HepG2 (cell line): ENCODE measurements around the gene HLF. TPM values are rescaled to one million over a fixed set of nuclear protein-coding genes. Genes with fewer than 3 reads are reported as not detected.

Experiments
- RORA ChIP-seq: sonication (generic); formaldehyde crosslinking; IDR thresholded peaks from 2 replicates; pipeline ENCODE4 v1.5.0; 2020; ENCODE audit warnings: mild to moderate bottlenecking, missing genetic modification reagents, moderate library complexity
- SRY ChIP-seq: sonication (generic); formaldehyde crosslinking; IDR thresholded peaks from 2 replicates; pipeline ENCODE4 v1.8.0; 2022; ENCODE audit warnings: mild to moderate bottlenecking, missing genetic modification reagents
- ZNF496 ChIP-seq: sonication (generic); formaldehyde crosslinking; IDR thresholded peaks from 2 replicates; pipeline ENCODE4 v1.8.1; 2023; ENCODE audit warnings: mild to moderate bottlenecking, moderate library complexity, missing genetic modification reagents; ENCODE audit not compliant: insufficient replicate concordance
- ZNF570 ChIP-seq: sonication (generic); formaldehyde crosslinking; IDR thresholded peaks from 2 replicates; pipeline ENCODE4 v1.4.0; 2020; ENCODE audit warnings: mild to moderate bottlenecking, missing genetic modification reagents, borderline replicate concordance
- polyA plus RNA-seq, 8 experiments: library from polyadenylated mRNA; depleted of rRNA in 3 of 8; stranded (reverse) in 7 of 8; unstranded in 1 of 8; fragments of >200 nt; fragmentation: Illumina TruSeq in 4 of 8; extraction: Trizol in 4 of 8; gene quantifications; 2 replicates each; pipeline versions ENCODE4 v1.2.1 to v1.2.3, GENCODE V29; 2011 to 2016; ENCODE audit warnings: low read depth in 4 of 8, missing spikeins in 1 of 8, mixed read lengths in 1 of 8; ENCODE audit not compliant: insufficient read depth in 1 of 8
- total RNA-seq, 5 experiments: library from RNA; depleted of rRNA; stranded (reverse); fragments of >200 nt; fragmentation: Illumina TruSeq; extraction: Trizol; gene quantifications; 2 replicates each; pipeline ENCODE4 v1.2.3, GENCODE V29; 2016; ENCODE audit warnings: low read depth in 1 of 5
- TF ChIP-seq, protein P1 (sequence below): sonication (generic); formaldehyde crosslinking; IDR thresholded peaks from 2 replicates; pipeline ENCODE4 v1.4.0; 2020; ENCODE audit warnings: missing genetic modification reagents
- TF ChIP-seq, protein P2 (sequence below): sonication (generic); formaldehyde crosslinking; IDR thresholded peaks from 2 replicates; pipeline ENCODE4 v1.8.0; 2022; ENCODE audit warnings: mild to moderate bottlenecking, missing genetic modification reagents, moderate library complexity
- TF ChIP-seq, protein P3 (sequence below): IDR thresholded peaks from 2 replicates; pipeline ENCODE4 v1.6.1; 2016; ENCODE audit warnings: low read depth, missing genetic modification reagents, missing compliant biosample characterization
- TF ChIP-seq, protein P4 (sequence below): sonication (generic); formaldehyde crosslinking; IDR thresholded peaks from 2 replicates; pipeline ENCODE4 v1.4.0; 2020; ENCODE audit warnings: missing genetic modification reagents, borderline replicate concordance

Gene HLF
- total and polyA plus RNA-seq, 2 of the 13 experiments (the other 11 are each of a cell fraction or from before 2014, with no cell fraction given): 202 to 346 TPM

DNA sequence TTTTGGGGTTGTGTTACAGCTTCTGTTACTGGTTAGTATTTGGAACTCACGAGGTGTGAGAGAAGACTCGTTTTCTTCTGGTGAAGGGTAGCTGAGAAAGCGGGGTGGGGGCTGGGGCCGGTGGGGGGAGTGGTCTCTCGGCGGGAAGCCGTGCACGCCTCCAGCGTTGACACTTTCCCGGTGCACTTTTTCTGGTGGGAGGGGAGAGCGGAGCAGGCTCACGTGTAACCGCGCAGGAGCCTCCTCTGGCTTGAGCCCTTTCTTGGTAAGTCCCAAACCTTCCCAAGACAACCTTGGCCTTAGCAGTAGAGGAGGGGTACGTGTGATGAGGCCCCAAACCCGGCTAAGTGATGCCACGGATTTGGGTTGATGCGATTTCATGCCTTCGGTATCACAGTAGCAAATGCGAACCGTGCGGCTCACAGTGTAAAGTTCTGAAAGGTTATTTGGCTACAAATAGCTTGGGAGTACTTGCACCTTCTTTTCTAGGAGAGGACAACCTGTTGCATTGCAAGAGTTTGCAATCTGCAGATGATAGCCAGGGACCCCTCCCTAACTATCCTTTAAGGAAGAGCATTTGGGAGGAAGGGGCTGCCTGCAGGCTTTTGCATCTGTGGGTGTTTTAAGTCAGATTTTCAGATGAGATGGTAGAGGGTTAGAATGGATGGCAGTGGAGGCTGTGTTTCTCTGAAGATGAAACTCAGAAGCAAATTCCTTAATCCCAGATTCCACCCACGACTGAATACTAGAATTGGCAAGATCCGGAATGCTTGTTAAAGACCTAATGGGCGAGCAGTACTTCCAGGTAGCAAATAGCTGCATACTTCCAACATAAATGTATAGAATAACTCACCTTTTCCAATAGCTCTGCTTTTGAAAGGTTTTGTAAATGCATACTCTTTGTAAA, 1.5 kb downstream of the HLF start (continued):
- TF ChIP-seq, protein P1, sequence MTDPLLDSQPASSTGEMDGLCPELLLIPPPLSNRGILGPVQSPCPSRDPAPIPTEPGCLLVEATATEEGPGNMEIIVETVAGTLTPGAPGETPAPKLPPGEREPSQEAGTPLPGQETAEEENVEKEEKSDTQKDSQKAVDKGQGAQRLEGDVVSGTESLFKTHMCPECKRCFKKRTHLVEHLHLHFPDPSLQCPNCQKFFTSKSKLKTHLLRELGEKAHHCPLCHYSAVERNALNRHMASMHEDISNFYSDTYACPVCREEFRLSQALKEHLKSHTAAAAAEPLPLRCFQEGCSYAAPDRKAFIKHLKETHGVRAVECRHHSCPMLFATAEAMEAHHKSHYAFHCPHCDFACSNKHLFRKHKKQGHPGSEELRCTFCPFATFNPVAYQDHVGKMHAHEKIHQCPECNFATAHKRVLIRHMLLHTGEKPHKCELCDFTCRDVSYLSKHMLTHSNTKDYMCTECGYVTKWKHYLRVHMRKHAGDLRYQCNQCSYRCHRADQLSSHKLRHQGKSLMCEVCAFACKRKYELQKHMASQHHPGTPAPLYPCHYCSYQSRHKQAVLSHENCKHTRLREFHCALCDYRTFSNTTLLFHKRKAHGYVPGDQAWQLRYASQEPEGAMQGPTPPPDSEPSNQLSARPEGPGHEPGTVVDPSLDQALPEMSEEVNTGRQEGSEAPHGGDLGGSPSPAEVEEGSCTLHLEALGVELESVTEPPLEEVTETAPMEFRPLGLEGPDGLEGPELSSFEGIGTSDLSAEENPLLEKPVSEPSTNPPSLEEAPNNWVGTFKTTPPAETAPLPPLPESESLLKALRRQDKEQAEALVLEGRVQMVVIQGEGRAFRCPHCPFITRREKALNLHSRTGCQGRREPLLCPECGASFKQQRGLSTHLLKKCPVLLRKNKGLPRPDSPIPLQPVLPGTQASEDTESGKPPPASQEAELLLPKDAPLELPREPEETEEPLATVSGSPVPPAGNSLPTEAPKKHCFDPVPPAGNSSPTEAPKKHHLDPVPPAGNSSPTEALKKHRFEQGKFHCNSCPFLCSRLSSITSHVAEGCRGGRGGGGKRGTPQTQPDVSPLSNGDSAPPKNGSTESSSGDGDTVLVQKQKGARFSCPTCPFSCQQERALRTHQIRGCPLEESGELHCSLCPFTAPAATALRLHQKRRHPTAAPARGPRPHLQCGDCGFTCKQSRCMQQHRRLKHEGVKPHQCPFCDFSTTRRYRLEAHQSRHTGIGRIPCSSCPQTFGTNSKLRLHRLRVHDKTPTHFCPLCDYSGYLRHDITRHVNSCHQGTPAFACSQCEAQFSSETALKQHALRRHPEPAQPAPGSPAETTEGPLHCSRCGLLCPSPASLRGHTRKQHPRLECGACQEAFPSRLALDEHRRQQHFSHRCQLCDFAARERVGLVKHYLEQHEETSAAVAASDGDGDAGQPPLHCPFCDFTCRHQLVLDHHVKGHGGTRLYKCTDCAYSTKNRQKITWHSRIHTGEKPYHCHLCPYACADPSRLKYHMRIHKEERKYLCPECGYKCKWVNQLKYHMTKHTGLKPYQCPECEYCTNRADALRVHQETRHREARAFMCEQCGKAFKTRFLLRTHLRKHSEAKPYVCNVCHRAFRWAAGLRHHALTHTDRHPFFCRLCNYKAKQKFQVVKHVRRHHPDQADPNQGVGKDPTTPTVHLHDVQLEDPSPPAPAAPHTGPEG (CRISPR knock-in tag): peak; percentile 88; the same call in 1 of the 2 replicates
- TF ChIP-seq SRY (CRISPR knock-in tag) (peak; percentile 68; the same call in 1 of the 2 replicates), ZNF570 (CRISPR knock-in tag) (no peak), RORA (no peak), ZNF496 (CRISPR knock-in tag) (no peak)
- TF ChIP-seq, protein P2, sequence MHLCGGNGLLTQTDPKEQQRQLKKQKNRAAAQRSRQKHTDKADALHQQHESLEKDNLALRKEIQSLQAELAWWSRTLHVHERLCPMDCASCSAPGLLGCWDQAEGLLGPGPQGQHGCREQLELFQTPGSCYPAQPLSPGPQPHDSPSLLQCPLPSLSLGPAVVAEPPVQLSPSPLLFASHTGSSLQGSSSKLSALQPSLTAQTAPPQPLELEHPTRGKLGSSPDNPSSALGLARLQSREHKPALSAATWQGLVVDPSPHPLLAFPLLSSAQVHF: no peak
- TF ChIP-seq, protein P3, sequence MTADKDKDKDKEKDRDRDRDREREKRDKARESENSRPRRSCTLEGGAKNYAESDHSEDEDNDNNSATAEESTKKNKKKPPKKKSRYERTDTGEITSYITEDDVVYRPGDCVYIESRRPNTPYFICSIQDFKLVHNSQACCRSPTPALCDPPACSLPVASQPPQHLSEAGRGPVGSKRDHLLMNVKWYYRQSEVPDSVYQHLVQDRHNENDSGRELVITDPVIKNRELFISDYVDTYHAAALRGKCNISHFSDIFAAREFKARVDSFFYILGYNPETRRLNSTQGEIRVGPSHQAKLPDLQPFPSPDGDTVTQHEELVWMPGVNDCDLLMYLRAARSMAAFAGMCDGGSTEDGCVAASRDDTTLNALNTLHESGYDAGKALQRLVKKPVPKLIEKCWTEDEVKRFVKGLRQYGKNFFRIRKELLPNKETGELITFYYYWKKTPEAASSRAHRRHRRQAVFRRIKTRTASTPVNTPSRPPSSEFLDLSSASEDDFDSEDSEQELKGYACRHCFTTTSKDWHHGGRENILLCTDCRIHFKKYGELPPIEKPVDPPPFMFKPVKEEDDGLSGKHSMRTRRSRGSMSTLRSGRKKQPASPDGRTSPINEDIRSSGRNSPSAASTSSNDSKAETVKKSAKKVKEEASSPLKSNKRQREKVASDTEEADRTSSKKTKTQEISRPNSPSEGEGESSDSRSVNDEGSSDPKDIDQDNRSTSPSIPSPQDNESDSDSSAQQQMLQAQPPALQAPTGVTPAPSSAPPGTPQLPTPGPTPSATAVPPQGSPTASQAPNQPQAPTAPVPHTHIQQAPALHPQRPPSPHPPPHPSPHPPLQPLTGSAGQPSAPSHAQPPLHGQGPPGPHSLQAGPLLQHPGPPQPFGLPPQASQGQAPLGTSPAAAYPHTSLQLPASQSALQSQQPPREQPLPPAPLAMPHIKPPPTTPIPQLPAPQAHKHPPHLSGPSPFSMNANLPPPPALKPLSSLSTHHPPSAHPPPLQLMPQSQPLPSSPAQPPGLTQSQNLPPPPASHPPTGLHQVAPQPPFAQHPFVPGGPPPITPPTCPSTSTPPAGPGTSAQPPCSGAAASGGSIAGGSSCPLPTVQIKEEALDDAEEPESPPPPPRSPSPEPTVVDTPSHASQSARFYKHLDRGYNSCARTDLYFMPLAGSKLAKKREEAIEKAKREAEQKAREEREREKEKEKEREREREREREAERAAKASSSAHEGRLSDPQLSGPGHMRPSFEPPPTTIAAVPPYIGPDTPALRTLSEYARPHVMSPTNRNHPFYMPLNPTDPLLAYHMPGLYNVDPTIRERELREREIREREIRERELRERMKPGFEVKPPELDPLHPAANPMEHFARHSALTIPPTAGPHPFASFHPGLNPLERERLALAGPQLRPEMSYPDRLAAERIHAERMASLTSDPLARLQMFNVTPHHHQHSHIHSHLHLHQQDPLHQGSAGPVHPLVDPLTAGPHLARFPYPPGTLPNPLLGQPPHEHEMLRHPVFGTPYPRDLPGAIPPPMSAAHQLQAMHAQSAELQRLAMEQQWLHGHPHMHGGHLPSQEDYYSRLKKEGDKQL (CRISPR knock-in tag): no peak
- TF ChIP-seq, protein P4, sequence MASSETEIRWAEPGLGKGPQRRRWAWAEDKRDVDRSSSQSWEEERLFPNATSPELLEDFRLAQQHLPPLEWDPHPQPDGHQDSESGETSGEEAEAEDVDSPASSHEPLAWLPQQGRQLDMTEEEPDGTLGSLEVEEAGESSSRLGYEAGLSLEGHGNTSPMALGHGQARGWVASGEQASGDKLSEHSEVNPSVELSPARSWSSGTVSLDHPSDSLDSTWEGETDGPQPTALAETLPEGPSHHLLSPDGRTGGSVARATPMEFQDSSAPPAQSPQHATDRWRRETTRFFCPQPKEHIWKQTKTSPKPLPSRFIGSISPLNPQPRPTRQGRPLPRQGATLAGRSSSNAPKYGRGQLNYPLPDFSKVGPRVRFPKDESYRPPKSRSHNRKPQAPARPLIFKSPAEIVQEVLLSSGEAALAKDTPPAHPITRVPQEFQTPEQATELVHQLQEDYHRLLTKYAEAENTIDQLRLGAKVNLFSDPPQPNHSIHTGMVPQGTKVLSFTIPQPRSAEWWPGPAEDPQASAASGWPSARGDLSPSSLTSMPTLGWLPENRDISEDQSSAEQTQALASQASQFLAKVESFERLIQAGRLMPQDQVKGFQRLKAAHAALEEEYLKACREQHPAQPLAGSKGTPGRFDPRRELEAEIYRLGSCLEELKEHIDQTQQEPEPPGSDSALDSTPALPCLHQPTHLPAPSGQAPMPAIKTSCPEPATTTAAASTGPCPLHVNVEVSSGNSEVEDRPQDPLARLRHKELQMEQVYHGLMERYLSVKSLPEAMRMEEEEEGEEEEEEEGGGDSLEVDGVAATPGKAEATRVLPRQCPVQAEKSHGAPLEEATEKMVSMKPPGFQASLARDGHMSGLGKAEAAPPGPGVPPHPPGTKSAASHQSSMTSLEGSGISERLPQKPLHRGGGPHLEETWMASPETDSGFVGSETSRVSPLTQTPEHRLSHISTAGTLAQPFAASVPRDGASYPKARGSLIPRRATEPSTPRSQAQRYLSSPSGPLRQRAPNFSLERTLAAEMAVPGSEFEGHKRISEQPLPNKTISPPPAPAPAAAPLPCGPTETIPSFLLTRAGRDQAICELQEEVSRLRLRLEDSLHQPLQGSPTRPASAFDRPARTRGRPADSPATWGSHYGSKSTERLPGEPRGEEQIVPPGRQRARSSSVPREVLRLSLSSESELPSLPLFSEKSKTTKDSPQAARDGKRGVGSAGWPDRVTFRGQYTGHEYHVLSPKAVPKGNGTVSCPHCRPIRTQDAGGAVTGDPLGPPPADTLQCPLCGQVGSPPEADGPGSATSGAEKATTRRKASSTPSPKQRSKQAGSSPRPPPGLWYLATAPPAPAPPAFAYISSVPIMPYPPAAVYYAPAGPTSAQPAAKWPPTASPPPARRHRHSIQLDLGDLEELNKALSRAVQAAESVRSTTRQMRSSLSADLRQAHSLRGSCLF (CRISPR knock-in tag): no peak
